ENCODE data around the gene PARD3. TPM values are rescaled to one million over a fixed set of nuclear protein-coding genes. Genes with fewer than 3 reads are reported as not detected.

The PARD3 gene
- total and polyA plus RNA-seq, 12 donors = 17.0 to 93.8 (median 47.3) TPM

- WGBS, 4 donors = 96 to 99% (median 97%) methylated on average over 4 of the region's 4 CpGs
- Histone ChIP-seq H3K27me3 (no peaks in the 10 kb centered on the region), H3K27ac (no peak overlapping the region), H3K4me1 (replicated peaks in 1 of 2) (no peaks in the 10 kb centered on the region), H3K9me3 (replicated peaks in 1 of 3) (no peaks in the 10 kb centered on the region), H3K36me3 (replicated peaks in 1 of 2) (no peaks in the 10 kb centered on the region), H3K4me3 (no peak overlapping the region)
- intact Hi-C loops (cut with DNase I) = no loop called here
- DNase-seq = no peak
- TF ChIP-seq POLR2A (IDR thresholded peaks at IDR 0.05) (no peak), CTCF (IDR thresholded peaks at IDR 0.05) (no peak)
Measured at GRCh38 chr10:34602478-34602877, 212.6 kb downstream of the PARD3 start.

GRCh38 chr10:34601691-34602090 is 213.4 kb downstream of the PARD3 start:
- no peaks in the 10 kb centered on the region for H3K4me1 ChIP-seq (replicated peaks in 1 of 2)
- no peak for DNase-seq
- TF ChIP-seq CTCF (IDR thresholded peaks at IDR 0.05) (no peak), POLR2A (IDR thresholded peaks at IDR 0.05) (no peak)
- no peaks in the 10 kb centered on the region for H3K27me3 ChIP-seq
- H3K9me3 ChIP-seq (replicated peaks in 1 of 3) = no peaks in the 10 kb centered on the region
- no peak overlapping the region for H3K27ac ChIP-seq
- intact Hi-C loops (cut with DNase I) = no loop called here
- H3K36me3 ChIP-seq (replicated peaks in 1 of 2) = no peaks in the 10 kb centered on the region
- WGBS, 4 donors = 94 to 97% (median 95%) methylated on average over 4 of the region's 4 CpGs
- H3K4me3 ChIP-seq = no peak overlapping the region

- Histone ChIP-seq H3K27ac (no peak overlapping the region), H3K9me3 (replicated peaks in 1 of 3) (no peaks in the 10 kb centered on the region), H3K27me3 (no peaks in the 10 kb centered on the region), H3K4me3 (no peak overlapping the region), H3K36me3 (replicated peaks in 1 of 2) (no peaks in the 10 kb centered on the region), H3K4me1 (replicated peaks in 1 of 2) (peaks cover 0 to 1% of the 10 kb centered on the region in 2 donors)
- intact Hi-C loops (cut with DNase I) = no loop called here
- DNase-seq = no peak
- WGBS, 4 donors = 82 to 87% (median 85%) methylated on average over 12 of the region's 12 CpGs
- TF ChIP-seq POLR2A (IDR thresholded peaks at IDR 0.05) (no peak), CTCF (IDR thresholded peaks at IDR 0.05) (no peak)
Measured at GRCh38 chr10:34599026-34599795, 215.9 kb downstream of the PARD3 start.

- TF ChIP-seq POLR2A (IDR thresholded peaks at IDR 0.05) (no peak), CTCF (IDR thresholded peaks at IDR 0.05) (no peak)
- Histone ChIP-seq H3K4me1 (replicated peaks in 1 of 2) (peaks cover 0 to 8% of the 10 kb centered on the region in 2 donors), H3K36me3 (replicated peaks in 1 of 2) (no peaks in the 10 kb centered on the region), H3K27me3 (no peaks in the 10 kb centered on the region), H3K27ac (no peak overlapping the region), H3K9me3 (replicated peaks in 1 of 3) (no peaks in the 10 kb centered on the region), H3K4me3 (no peak overlapping the region)
- DNase-seq = no peak
- intact Hi-C loops (cut with DNase I) = no loop called here
- 92 to 96% (median 95%) methylated on average over 7 of the region's 7 CpGs for WGBS, 4 donors
Measured at GRCh38 chr10:34596351-34596750, 218.7 kb downstream of the PARD3 start.
